ENCODE data around the gene ABCC1. TPM values are rescaled to one million over a fixed set of nuclear protein-coding genes. Genes with fewer than 3 reads are reported as not detected.
"Not testable (repeated sequence)": the region's sequence is repeated elsewhere in the genome, so short reads cannot be mapped to it uniquely, and the experiment has no call there.

The ABCC1 gene
- total RNA-seq, 8 experiments from 2014 or later: 8.6 to 117 (median 11.9) TPM

DNA sequence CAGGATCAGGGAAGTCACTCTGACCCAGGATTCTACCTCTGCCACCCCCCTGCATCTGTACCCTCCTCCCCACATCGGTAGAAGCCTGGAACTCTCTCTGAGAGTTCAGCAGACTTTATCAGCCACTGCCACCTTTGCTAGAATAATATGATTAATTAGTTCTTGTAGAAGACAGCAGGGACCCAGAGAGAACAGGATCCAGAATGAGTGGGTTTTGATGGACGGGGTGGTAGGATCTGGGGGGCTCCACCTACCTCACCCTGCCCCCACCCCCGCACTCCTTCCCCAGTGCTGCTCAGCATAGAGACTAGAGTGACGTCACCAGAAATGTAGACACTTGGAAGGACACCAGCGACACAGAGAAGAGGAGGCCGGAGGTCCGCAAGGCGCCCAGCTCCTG lies 240.4 kb downstream of the ABCC1 start:
- no peaks in the 10 kb centered on the region for H3K4me1 ChIP-seq (replicated peaks in 1 of 2)
- WGBS, 10 experiments: 0 to 91% (median 80%) methylated on average over 1 to 2 of the region's 8 CpGs; no CpG with 5 or more reads in 6 of the 10 experiments
- in situ Hi-C loops (cut with MboI; ENCODE audit: low pct_unique_long_range_greater_than_20kb in 2 of 9, low sequenced_read_pairs in 9 of 9, unreplicated experiment in 9 of 9): no loop called here
- H3K4me3 ChIP-seq: no peak overlapping the region
- ATAC-seq (replicated peaks in 6 of 8): no peak
- no peak overlapping the region for H3K27ac ChIP-seq

DNA sequence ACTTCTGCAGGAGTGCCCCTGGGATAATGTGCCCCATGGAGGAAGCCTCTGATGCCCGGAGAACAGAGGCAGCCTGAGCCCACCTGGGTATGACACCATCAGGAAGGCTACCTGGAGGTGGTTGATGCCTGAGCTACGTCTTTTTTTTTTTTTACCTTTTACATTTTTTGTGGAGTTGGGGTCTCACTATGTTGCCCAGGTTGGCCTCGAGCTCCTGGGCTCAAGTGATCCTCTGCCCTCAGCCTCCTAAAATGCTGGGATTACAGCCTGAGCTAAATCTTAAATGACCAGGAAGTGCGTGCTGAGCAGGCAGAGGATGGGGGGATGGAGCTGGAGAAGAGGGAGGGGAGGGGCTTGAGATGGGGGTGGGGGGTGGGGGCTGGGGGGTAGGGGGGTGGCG lies 241.1 kb downstream of the ABCC1 start:
- no peak for ATAC-seq (replicated peaks in 6 of 8)
- in situ Hi-C loops (cut with MboI; ENCODE audit: low pct_unique_long_range_greater_than_20kb in 2 of 9, low sequenced_read_pairs in 9 of 9, unreplicated experiment in 9 of 9): no loop called here
- Histone ChIP-seq H3K4me1 (replicated peaks in 1 of 2) (no peaks in the 10 kb centered on the region), H3K4me3 (no peak overlapping the region), H3K27ac (no peak overlapping the region)
- WGBS, 10 experiments: 86% methylated on average over 1 of the region's 5 CpGs; no CpG with 5 or more reads in 9 of the 10 experiments

DNA sequence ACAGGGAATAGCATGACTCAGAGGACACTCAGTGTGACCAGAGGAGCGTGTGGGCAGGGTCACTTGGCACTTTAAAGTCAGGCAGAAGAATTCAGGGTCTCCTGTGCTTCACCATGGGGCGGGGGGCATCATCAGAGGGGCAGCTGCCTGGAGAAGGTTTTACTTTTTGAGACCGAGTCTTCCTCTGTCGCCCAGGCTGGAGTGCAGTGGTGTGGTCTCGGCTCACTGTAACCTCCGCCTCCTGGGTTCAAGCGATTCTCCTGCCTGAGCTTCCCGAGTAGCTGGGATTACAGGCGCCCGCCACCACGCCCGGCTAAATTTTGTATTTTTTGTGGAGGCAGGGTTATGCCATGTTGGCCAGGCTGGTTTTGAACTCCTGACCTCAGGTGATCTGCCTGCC lies 241.6 kb downstream of the ABCC1 start:
- H3K4me3 ChIP-seq; in situ Hi-C loops (cut with MboI; ENCODE audit: low pct_unique_long_range_greater_than_20kb in 2 of 9, low sequenced_read_pairs in 9 of 9, unreplicated experiment in 9 of 9); H3K4me1 ChIP-seq (replicated peaks in 1 of 2); ATAC-seq (replicated peaks in 6 of 8); H3K27ac ChIP-seq: not testable (repeated sequence)
- 60 to 100% (median 88%) methylated on average over 1 to 5 of the region's 12 CpGs; no CpG with 5 or more reads in 4 of the 10 experiments for WGBS, 10 experiments

DNA sequence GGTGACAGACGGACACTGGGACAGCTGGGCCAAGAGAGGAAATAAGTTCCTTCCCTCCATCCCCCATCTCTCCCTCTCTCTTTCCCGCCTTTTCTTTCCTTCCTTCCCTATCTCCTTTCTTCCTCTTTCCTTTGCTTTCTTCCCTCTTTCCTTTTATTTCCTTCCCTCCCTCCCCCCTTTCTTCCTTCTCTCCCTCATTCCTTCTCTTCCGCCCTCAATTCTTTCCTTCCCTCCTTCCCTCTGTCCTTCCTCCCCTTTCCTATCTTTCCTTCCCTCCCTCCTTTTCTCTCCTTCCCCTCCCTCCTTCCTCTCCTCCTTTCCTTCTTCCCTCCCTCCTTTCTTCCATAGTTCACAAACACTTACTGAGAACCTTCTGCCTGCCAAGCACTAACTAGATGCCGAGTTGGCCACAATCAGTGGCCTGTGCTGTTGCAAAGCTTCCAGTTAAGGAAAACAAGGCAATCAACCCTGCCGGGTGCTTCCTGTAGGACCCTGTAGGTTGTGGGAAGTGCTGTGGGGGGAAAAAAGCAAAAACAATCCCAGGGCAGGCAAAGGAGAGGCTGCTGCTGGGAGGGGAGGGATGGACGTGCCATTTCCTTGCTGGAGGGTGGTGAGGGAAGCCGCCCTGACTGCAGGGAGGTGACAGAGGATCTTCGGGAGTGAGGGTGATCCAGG lies 242.2 kb downstream of the ABCC1 start:
- in situ Hi-C loops (cut with MboI; ENCODE audit: low pct_unique_long_range_greater_than_20kb in 2 of 9, low sequenced_read_pairs in 9 of 9, unreplicated experiment in 9 of 9): no loop called here
- no peak for ATAC-seq (replicated peaks in 6 of 8)
- 20 to 62% (median 40%) methylated on average over 1 to 5 of the region's 8 CpGs; no CpG with 5 or more reads in 3 of the 10 experiments for WGBS, 10 experiments
- no peak overlapping the region for H3K4me3 ChIP-seq
- H3K4me1 ChIP-seq (replicated peaks in 1 of 2): no peaks in the 10 kb centered on the region
- no peak overlapping the region for H3K27ac ChIP-seq

Other genes with a start within 250 kb of the ABCC1 start
- 1 to 10 TPM in 5 of 8 experiments, under 1 TPM in 3; 0.05 to 5.0 (median 1.7) TPM for gene MYH11, start 92.6 kb upstream of the ABCC1 start, total RNA-seq
- 10 to 100 TPM; 20.6 to 47.5 (median 28.5) TPM for gene CEP20, start 61.0 kb upstream of the ABCC1 start, total RNA-seq

Measured in motor neuron (in vitro differentiated cells).